ENCODE data around the gene RANBP1. TPM values are rescaled to one million over a fixed set of nuclear protein-coding genes. Genes with fewer than 3 reads are reported as not detected.

RANBP1 gene
- polyA plus RNA-seq, 1 donor (not counting 4 experiments of a cell fraction or from before 2014, with no cell fraction given): 193 TPM

DNA sequence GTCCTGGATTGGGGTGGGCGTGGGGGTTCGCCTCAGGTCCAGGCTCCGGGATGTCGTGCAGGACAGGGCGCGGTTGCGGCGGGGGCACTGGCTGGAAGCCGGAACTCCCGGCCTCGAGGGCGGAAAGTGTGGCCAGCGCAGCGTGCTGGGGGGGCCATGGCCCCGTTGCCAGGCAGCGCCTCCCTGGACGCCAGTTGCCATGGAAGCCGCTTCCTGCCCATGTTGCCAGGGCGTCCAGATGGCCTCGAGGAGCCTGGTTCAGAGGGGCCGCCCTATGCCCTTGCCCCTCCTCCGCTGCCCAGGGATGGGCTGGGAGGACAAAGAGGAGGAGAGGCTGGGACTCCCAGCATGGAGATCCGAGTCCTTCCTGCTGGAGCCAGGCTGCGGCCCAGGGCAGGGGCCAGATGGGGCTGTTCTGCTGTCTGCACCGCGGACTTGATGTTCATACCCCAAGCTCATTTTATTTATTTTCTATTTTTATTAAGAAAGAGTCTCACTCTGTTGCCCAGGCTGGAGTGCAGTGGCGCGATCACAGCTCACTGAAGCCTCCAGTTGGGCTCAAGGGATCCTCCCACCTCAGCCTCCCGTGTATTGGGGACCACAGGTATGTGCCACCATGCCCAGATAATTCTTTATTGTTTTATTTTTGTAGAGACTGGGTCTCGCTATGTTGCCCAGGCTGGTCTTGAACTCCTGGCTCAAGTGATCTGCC is 39.6 kb downstream of the RANBP1 start:
- TF ChIP-seq, protein P1, sequence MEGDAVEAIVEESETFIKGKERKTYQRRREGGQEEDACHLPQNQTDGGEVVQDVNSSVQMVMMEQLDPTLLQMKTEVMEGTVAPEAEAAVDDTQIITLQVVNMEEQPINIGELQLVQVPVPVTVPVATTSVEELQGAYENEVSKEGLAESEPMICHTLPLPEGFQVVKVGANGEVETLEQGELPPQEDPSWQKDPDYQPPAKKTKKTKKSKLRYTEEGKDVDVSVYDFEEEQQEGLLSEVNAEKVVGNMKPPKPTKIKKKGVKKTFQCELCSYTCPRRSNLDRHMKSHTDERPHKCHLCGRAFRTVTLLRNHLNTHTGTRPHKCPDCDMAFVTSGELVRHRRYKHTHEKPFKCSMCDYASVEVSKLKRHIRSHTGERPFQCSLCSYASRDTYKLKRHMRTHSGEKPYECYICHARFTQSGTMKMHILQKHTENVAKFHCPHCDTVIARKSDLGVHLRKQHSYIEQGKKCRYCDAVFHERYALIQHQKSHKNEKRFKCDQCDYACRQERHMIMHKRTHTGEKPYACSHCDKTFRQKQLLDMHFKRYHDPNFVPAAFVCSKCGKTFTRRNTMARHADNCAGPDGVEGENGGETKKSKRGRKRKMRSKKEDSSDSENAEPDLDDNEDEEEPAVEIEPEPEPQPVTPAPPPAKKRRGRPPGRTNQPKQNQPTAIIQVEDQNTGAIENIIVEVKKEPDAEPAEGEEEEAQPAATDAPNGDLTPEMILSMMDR (optimal IDR thresholded peaks at IDR 0.05 in 1 of 3, IDR thresholded peaks at IDR 0.05 in 1 of 3, conservative IDR thresholded peaks at IDR 0.05 in 1 of 3; ENCODE audit: extremely low read depth in 1 of 3, insufficient read depth in 2 of 3, low read length in 3 of 3): no peak
- no peak for TF ChIP-seq EZH2 (IDR thresholded peaks at IDR 0.05; ENCODE audit: low read length)
- Histone ChIP-seq H4K20me1 (ENCODE audit: control insufficient read depth, extremely low read depth, insufficient read depth, low read length) (no peaks in the 10 kb centered on the region), H3K36me3 (ENCODE audit: control insufficient read depth in 2 of 2, extremely low read depth in 1 of 2, insufficient read depth in 2 of 2, low read length in 2 of 2) (no peaks in the 10 kb centered on the region), H2AFZ (ENCODE audit: control insufficient read depth, low read length) (no peak overlapping the region), H3K79me2 (ENCODE audit: control insufficient read depth, insufficient read depth, low read length) (no peaks in the 10 kb centered on the region), H3K9me1 (ENCODE audit: control insufficient read depth, extremely low read depth, insufficient read depth, low read length) (no peaks in the 10 kb centered on the region), H3K27ac (ENCODE audit: control insufficient read depth, insufficient read depth, low read length) (no peak overlapping the region), H3K27me3 (ENCODE audit: control insufficient read depth, extremely low read depth, insufficient read depth, low read length) (no peaks in the 10 kb centered on the region), H3K4me3 (ENCODE audit: control insufficient read depth in 2 of 3, extremely low read depth in 1 of 3, insufficient read depth in 2 of 3, low read depth in 1 of 3, low read length in 3 of 3) (no peak overlapping the region), H3K4me2 (ENCODE audit: control insufficient read depth, extremely low read depth, insufficient read depth, low read depth, low read length) (no peak overlapping the region), H3K4me1 (ENCODE audit: control insufficient read depth, extremely low read depth, insufficient read depth, low read length) (no peaks in the 10 kb centered on the region), H3K9me3 (ENCODE audit: control insufficient read depth, low read depth, low read length) (no peaks in the 10 kb centered on the region), H3K9ac (ENCODE audit: control insufficient read depth, extremely low read depth, insufficient read depth, low read length) (no peak overlapping the region)
- dilution Hi-C loops (cut with MboI; ENCODE audit: extremely low pct_ligation_motif_present, low sequenced_read_pairs): no loop called here
- FAIRE-seq (no peak), DNase-seq (ENCODE audit: low read depth, low spot score) (no peak)

DNA sequence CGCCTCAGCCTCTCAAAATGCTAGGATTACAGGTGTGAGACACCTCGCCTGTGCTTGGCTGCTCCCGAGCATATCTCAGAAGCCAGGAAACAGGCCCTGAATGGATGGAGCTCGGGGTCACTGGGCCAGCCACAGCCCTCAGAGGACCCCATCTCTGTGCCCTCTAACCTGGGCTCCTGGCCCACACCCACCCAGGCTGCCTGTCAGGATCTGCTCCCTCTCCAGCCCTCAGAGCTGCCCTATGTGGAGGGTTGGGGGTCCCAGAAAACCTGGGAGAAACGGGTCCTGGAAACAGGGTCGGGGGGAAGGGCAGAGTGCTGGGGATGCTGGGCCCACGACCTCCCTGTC is 40.1 kb downstream of the RANBP1 start:
- Histone ChIP-seq H3K9ac (ENCODE audit: control insufficient read depth, extremely low read depth, insufficient read depth, low read length) (no peak overlapping the region), H3K9me1 (ENCODE audit: control insufficient read depth, extremely low read depth, insufficient read depth, low read length) (no peaks in the 10 kb centered on the region), H3K4me1 (ENCODE audit: control insufficient read depth, extremely low read depth, insufficient read depth, low read length) (no peaks in the 10 kb centered on the region), H3K36me3 (ENCODE audit: control insufficient read depth in 2 of 2, extremely low read depth in 1 of 2, insufficient read depth in 2 of 2, low read length in 2 of 2) (no peaks in the 10 kb centered on the region), H2AFZ (ENCODE audit: control insufficient read depth, low read length) (no peak overlapping the region), H3K79me2 (ENCODE audit: control insufficient read depth, insufficient read depth, low read length) (no peaks in the 10 kb centered on the region), H3K27ac (ENCODE audit: control insufficient read depth, insufficient read depth, low read length) (no peak overlapping the region), H3K27me3 (ENCODE audit: control insufficient read depth, extremely low read depth, insufficient read depth, low read length) (no peaks in the 10 kb centered on the region), H4K20me1 (ENCODE audit: control insufficient read depth, extremely low read depth, insufficient read depth, low read length) (no peaks in the 10 kb centered on the region), H3K4me2 (ENCODE audit: control insufficient read depth, extremely low read depth, insufficient read depth, low read depth, low read length) (no peak overlapping the region), H3K9me3 (ENCODE audit: control insufficient read depth, low read depth, low read length) (no peaks in the 10 kb centered on the region), H3K4me3 (ENCODE audit: control insufficient read depth in 2 of 3, extremely low read depth in 1 of 3, insufficient read depth in 2 of 3, low read depth in 1 of 3, low read length in 3 of 3) (no peak overlapping the region)
- dilution Hi-C loops (cut with MboI; ENCODE audit: extremely low pct_ligation_motif_present, low sequenced_read_pairs): no loop called here
- TF ChIP-seq, protein P1 (optimal IDR thresholded peaks at IDR 0.05 in 1 of 3, IDR thresholded peaks at IDR 0.05 in 1 of 3, conservative IDR thresholded peaks at IDR 0.05 in 1 of 3; ENCODE audit: extremely low read depth in 1 of 3, insufficient read depth in 2 of 3, low read length in 3 of 3): no peak
- no peak for TF ChIP-seq EZH2 (IDR thresholded peaks at IDR 0.05; ENCODE audit: low read length)
- FAIRE-seq (no peak), DNase-seq (ENCODE audit: low read depth, low spot score) (no peak)

Data from keratinocyte (primary cell).